ENCODE results near the gene SLC39A1.
A peak's percentile ranks its signal among the peaks of the same experiment; 100 is the strongest.

Gene SLC39A1

GRCh38 chr1:153945131-153945794, 18.1 kb downstream of the SLC39A1 start:
- H3K27ac ChIP-seq (ENCODE audit: low read length), result peak overlapping the region; percentile 55
- peak overlapping the region; percentile 77 for H3K9ac ChIP-seq (ENCODE audit: low read depth, low read length)
- peaks cover 60% of the 10 kb centered on the region for H3K36me3 ChIP-seq (ENCODE audit: insufficient read depth, low read depth, low read length)
- no peaks in the 10 kb centered on the region for H3K27me3 ChIP-seq (ENCODE audit: insufficient read depth, low read length)
- H3K9me3 ChIP-seq (ENCODE audit: insufficient read depth, low read depth, low read length), result no peaks in the 10 kb centered on the region
- no peaks in the 10 kb centered on the region for H3K4me1 ChIP-seq (ENCODE audit: insufficient read depth, low read length)
- peak overlapping the region; percentile 76 for H3K4me3 ChIP-seq (ENCODE audit: low read length)

DNA sequence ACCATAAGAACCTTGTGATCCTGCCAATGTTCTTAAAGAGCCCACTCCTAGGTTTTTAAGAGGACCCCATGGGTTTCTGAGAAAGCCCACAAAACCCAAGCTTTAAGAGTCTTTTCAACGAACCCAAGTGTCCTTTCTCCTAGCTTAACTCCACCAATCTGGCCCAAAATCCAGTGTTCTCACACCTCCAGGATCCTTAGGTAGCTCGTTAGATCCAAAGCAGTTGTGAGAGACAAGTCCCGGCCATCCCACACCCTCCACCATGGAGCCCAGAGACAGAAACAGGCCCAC, 18.6 kb downstream of the SLC39A1 start:
- Histone ChIP-seq H3K4me3 (ENCODE audit: low read length) (peak overlapping the region; percentile 76; the same call in 1 of the 2 replicates), H3K9ac (ENCODE audit: low read depth, low read length) (0 out of 2 replicates have a peak overlapping the region, but pooled peaks have one; percentile 77), H3K36me3 (ENCODE audit: insufficient read depth, low read depth, low read length) (peaks cover 60% of the 10 kb centered on the region), H3K9me3 (ENCODE audit: insufficient read depth, low read depth, low read length) (no peaks in the 10 kb centered on the region), H3K27ac (ENCODE audit: low read length) (no peak overlapping the region), H3K4me1 (ENCODE audit: insufficient read depth, low read length) (no peaks in the 10 kb centered on the region), H3K27me3 (ENCODE audit: insufficient read depth, low read length) (no peaks in the 10 kb centered on the region)

DNA sequence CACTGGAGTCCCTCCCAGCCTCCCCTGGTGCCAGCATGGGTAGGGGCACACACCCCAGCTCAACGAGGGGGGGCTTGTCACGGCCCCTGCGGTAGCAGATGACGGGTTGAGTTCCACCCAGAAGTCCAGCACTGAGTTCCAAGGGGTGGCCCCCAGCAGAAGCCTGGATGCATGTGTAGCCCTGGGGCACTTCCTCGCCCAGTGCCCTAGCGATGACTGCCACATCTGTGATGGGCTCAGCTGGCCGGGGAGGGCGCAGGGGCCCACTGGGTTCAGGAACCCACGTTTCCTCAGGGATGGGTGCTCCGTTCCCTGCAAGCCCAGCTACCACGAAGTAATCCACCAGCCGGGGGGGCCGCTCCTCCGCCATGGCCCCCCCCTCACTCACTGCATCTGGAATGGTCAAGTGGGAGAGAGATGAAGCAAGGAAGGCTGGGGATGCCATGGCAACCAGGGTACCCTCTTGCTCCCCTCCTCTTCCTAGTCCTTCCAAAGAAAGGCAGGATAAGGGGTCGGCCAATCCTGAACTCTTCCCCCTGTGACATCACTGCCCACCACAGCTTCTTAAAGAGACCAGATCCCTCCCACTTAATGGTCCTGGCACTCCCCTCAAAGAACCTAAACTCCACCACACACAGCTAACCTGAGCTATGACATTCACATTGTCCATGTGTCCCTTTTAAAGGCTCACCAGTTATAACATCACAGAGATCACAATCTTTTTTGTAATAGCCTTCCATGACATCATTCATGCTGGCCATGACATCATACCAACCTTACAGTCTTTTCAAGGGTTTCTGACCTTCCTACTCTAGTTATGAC, 19.1 kb downstream of the SLC39A1 start:
- Histone ChIP-seq H3K27ac (ENCODE audit: low read length) (no peak overlapping the region), H3K9me3 (ENCODE audit: insufficient read depth, low read depth, low read length) (no peaks in the 10 kb centered on the region), H3K36me3 (ENCODE audit: insufficient read depth, low read depth, low read length) (peaks cover 63% of the 10 kb centered on the region), H3K4me1 (ENCODE audit: insufficient read depth, low read length) (no peaks in the 10 kb centered on the region), H3K9ac (ENCODE audit: low read depth, low read length) (no peak overlapping the region), H3K4me3 (ENCODE audit: low read length) (no peak overlapping the region), H3K27me3 (ENCODE audit: insufficient read depth, low read length) (no peaks in the 10 kb centered on the region)

DNA sequence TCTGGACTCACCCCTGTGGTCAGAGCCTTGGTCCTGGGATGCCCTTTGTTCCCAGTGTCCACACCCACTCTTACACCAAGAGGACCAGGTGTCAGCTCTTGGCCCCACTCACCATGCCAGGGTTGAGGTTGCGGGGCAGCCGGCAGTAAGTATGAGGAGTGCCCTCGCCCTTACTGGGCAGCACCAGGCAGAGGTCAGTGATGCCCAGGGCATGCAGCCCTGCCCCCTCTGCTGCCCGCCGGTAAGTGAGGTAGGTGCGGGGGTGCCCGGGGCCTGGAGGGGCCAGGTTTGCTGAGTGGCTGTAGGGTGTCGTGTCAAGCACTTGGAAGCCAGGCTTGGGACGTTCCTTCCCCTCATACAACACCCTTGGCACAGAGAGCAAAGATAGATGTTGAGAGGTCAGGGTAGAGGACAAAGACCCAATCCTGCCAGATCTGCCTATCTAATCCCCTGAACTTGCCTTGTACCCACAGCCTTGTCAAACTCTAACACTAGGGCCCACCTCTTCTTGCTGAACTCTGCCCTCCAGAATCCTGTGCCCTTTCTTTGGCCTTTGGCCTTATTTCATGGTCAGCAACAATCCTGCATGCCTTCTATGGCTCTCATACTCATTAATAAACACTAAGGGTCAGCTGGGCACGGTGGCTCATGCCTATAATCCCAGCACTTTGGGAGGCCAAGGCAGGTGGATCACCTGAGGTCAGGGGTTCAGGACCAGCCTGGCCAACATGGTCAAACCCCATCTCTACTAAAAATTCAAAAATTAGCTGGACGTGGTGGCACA, 20.4 kb downstream of the SLC39A1 start:
- Histone ChIP-seq H3K27ac (ENCODE audit: low read length) (no peak overlapping the region), H3K36me3 (ENCODE audit: insufficient read depth, low read depth, low read length) (peaks cover 57% of the 10 kb centered on the region), H3K4me3 (ENCODE audit: low read length) (no peak overlapping the region), H3K27me3 (ENCODE audit: insufficient read depth, low read length) (no peaks in the 10 kb centered on the region), H3K9me3 (ENCODE audit: insufficient read depth, low read depth, low read length) (no peaks in the 10 kb centered on the region), H3K4me1 (ENCODE audit: insufficient read depth, low read length) (no peaks in the 10 kb centered on the region), H3K9ac (ENCODE audit: low read depth, low read length) (no peak overlapping the region)

GRCh38 chr1:153941826-153942725, 21.3 kb downstream of the SLC39A1 start:
- Histone ChIP-seq H3K27ac (ENCODE audit: low read length) (no peak overlapping the region), H3K4me1 (ENCODE audit: insufficient read depth, low read length) (no peaks in the 10 kb centered on the region), H3K9ac (ENCODE audit: low read depth, low read length) (no peak overlapping the region), H3K27me3 (ENCODE audit: insufficient read depth, low read length) (no peaks in the 10 kb centered on the region), H3K36me3 (ENCODE audit: insufficient read depth, low read depth, low read length) (peaks cover 58% of the 10 kb centered on the region), H3K4me3 (ENCODE audit: low read length) (no peak overlapping the region), H3K9me3 (ENCODE audit: insufficient read depth, low read depth, low read length) (no peaks in the 10 kb centered on the region)

DNA sequence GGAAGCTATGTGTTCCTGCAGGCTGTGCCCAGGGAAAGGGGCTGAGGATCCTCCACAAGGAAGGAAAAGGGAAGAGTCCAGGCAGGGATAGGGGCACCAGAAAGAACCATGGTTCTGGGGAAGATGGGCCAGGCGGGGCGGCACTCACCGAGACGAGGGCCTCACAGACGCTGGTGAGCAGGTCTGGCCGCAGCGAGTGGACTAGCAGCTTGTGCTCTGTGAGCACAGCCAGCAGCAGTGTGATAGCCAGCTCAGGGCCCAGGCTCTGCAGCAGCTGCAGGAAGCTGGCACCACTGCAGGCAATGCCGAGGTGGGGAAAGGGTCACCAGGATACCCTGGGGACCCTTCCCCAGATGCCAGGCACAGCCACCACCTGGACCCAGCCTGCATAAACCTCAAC, 22.6 kb downstream of the SLC39A1 start:
- no peak overlapping the region for H3K4me3 ChIP-seq (ENCODE audit: low read length)
- H3K9ac ChIP-seq (ENCODE audit: low read depth, low read length), result no peak overlapping the region
- peaks cover 70% of the 10 kb centered on the region for H3K36me3 ChIP-seq (ENCODE audit: insufficient read depth, low read depth, low read length)

DNA sequence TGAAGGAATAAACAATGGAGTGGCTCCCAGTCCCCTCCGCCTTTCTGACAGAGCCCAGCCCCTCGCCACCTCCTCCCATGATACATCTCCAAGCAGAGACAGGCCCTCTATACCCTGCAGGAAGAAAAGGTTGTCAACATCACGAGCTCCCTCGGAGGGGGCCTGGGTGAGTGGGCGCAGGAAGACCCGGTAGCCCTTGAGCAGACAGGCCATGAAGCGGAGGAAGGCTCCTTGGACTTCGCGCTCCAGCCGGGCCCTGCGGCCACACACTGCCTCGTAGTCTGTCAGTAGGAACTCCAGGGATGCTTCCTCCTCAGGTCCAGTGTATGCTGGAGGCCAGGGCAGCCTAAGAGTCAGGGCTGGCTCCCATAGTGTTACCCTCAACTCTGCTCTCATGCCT, 23.9 kb downstream of the SLC39A1 start:
- no peaks in the 10 kb centered on the region for H3K4me1 ChIP-seq (ENCODE audit: insufficient read depth, low read length)
- H3K36me3 ChIP-seq (ENCODE audit: insufficient read depth, low read depth, low read length), result peaks cover 81% of the 10 kb centered on the region
- H3K9ac ChIP-seq (ENCODE audit: low read depth, low read length), result no peak overlapping the region
- no peak overlapping the region for H3K27ac ChIP-seq (ENCODE audit: low read length)
- H3K9me3 ChIP-seq (ENCODE audit: insufficient read depth, low read depth, low read length), result no peaks in the 10 kb centered on the region
- no peaks in the 10 kb centered on the region for H3K27me3 ChIP-seq (ENCODE audit: insufficient read depth, low read length)
- H3K4me3 ChIP-seq (ENCODE audit: low read length), result no peak overlapping the region

More for the DNA sequence above, 22.6 kb downstream of the SLC39A1 start:
- no peaks in the 10 kb centered on the region for H3K9me3 ChIP-seq (ENCODE audit: insufficient read depth, low read depth, low read length)
- no peak overlapping the region for H3K27ac ChIP-seq (ENCODE audit: low read length)
- no peaks in the 10 kb centered on the region for H3K4me1 ChIP-seq (ENCODE audit: insufficient read depth, low read length)
- H3K27me3 ChIP-seq (ENCODE audit: insufficient read depth, low read length), result no peaks in the 10 kb centered on the region

GRCh38 chr1:153938996-153939395, 24.3 kb downstream of the SLC39A1 start:
- no peak overlapping the region for H3K27ac ChIP-seq (ENCODE audit: low read length)
- H3K36me3 ChIP-seq (ENCODE audit: insufficient read depth, low read depth, low read length), result peaks cover 84% of the 10 kb centered on the region
- no peaks in the 10 kb centered on the region for H3K9me3 ChIP-seq (ENCODE audit: insufficient read depth, low read depth, low read length)
- no peak overlapping the region for H3K4me3 ChIP-seq (ENCODE audit: low read length)
- no peak overlapping the region for H3K9ac ChIP-seq (ENCODE audit: low read depth, low read length)
- H3K27me3 ChIP-seq (ENCODE audit: insufficient read depth, low read length), result no peaks in the 10 kb centered on the region
- H3K4me1 ChIP-seq (ENCODE audit: insufficient read depth, low read length), result no peaks in the 10 kb centered on the region

DNA sequence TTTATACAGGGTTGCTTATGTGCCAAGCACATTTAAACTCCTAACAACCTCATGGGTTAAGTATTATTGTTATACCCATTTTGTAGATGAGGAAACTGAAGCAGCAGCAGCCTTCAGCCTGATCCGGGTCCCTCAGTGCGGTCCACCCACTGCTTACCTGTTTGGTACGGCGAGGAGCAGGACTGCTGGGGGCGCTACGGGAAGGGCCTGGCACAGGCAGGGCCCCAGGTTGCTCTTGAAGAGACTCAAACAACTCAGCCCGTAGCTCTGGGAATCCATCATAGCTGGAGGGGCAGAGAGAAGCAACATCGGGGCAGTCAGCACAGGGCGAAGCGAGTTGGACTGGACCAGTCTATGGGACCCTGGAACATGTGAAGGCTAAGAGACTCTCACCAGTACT, 26.0 kb downstream of the SLC39A1 start:
- no peaks in the 10 kb centered on the region for H3K27me3 ChIP-seq (ENCODE audit: insufficient read depth, low read length)
- H3K36me3 ChIP-seq (ENCODE audit: insufficient read depth, low read depth, low read length), result peaks cover 87% of the 10 kb centered on the region
- H3K4me3 ChIP-seq (ENCODE audit: low read length), result no peak overlapping the region
- no peak overlapping the region for H3K27ac ChIP-seq (ENCODE audit: low read length)
- H3K9ac ChIP-seq (ENCODE audit: low read depth, low read length), result no peak overlapping the region
- H3K9me3 ChIP-seq (ENCODE audit: insufficient read depth, low read depth, low read length), result no peaks in the 10 kb centered on the region
- no peaks in the 10 kb centered on the region for H3K4me1 ChIP-seq (ENCODE audit: insufficient read depth, low read length)

- H3K36me3 ChIP-seq (ENCODE audit: insufficient read depth, low read depth, low read length), result peaks cover 85% of the 10 kb centered on the region
- H3K4me3 ChIP-seq (ENCODE audit: low read length), result no peak overlapping the region
- H3K9ac ChIP-seq (ENCODE audit: low read depth, low read length), result no peak overlapping the region
These were observed 27.1 kb downstream of the SLC39A1 start for GRCh38 chr1:153936011-153936802.

More at GRCh38 chr1:153936011-153936802, 27.1 kb downstream of the SLC39A1 start:
- Histone ChIP-seq H3K9me3 (ENCODE audit: insufficient read depth, low read depth, low read length) (no peaks in the 10 kb centered on the region), H3K27me3 (ENCODE audit: insufficient read depth, low read length) (no peaks in the 10 kb centered on the region), H3K4me1 (ENCODE audit: insufficient read depth, low read length) (no peaks in the 10 kb centered on the region), H3K27ac (ENCODE audit: low read length) (no peak overlapping the region)
